ENCODE measurements around the gene DGKH.

DGKH gene

GRCh38 chr13:42048342-42048683, at the start of gene DGKH:
TSS of gene DGKH (plus strand) at chr13:42048648. CDS start at chr13:42048774, 126 bp downstream.
- no peak for DNase-seq (ENCODE audit: low spot score)

GRCh38 chr13:42000846-42001245, 47.6 kb upstream of the DGKH start:
- no peak for DNase-seq (ENCODE audit: low spot score)

- no peak for DNase-seq (ENCODE audit: low spot score)
These were observed 46.9 kb upstream of the DGKH start for GRCh38 chr13:42001580-42001979.

- no peak for DNase-seq (ENCODE audit: low spot score)
These were observed 46.4 kb upstream of the DGKH start for GRCh38 chr13:42002066-42002465.

- no peak for DNase-seq (ENCODE audit: low spot score)
These were observed 40.6 kb upstream of the DGKH start for GRCh38 chr13:42007844-42008243.

GRCh38 chr13:42009057-42009456, 39.4 kb upstream of the DGKH start:
- DNase-seq (ENCODE audit: low spot score) = no peak

- no peak for DNase-seq (ENCODE audit: low spot score)
These were observed 36.7 kb upstream of the DGKH start for GRCh38 chr13:42011601-42012350.

- DNase-seq (ENCODE audit: low spot score) = no peak
These were observed 34.3 kb upstream of the DGKH start for GRCh38 chr13:42014119-42014518.

- no peak for DNase-seq (ENCODE audit: low spot score)
These were observed 31.2 kb upstream of the DGKH start for GRCh38 chr13:42017264-42017663.

GRCh38 chr13:42021851-42022250, 26.6 kb upstream of the DGKH start:
- DNase-seq (ENCODE audit: low spot score) = no peak

GRCh38 chr13:42022336-42022735, 26.1 kb upstream of the DGKH start:
- DNase-seq (ENCODE audit: low spot score) = no peak

- no peak for DNase-seq (ENCODE audit: low spot score)
These were observed 25.5 kb upstream of the DGKH start for GRCh38 chr13:42022796-42023493.

GRCh38 chr13:42027286-42027685, 21.2 kb upstream of the DGKH start:
- no peak for DNase-seq (ENCODE audit: low spot score)

GRCh38 chr13:42028113-42028799, 20.2 kb upstream of the DGKH start:
- no peak for DNase-seq (ENCODE audit: low spot score)

GRCh38 chr13:42035905-42036521, 12.4 kb upstream of the DGKH start:
- no peak for DNase-seq (ENCODE audit: low spot score)

GRCh38 chr13:42036711-42037110, 11.7 kb upstream of the DGKH start:
- DNase-seq (ENCODE audit: low spot score) = no peak

GRCh38 chr13:42038661-42039456, 9.6 kb upstream of the DGKH start:
- DNase-seq (ENCODE audit: low spot score) = no peak

- no peak for DNase-seq (ENCODE audit: low spot score)
These were observed 8.9 kb upstream of the DGKH start for GRCh38 chr13:42039457-42039945.

GRCh38 chr13:42039946-42040729, 8.3 kb upstream of the DGKH start:
- DNase-seq (ENCODE audit: low spot score) = peak; percentile 76

GRCh38 chr13:42040730-42041010, 7.8 kb upstream of the DGKH start:
- no peak for DNase-seq (ENCODE audit: low spot score)

Data from pons (tissue), 1 donor.